ENCODE data around the gene PGM5. TPM values are rescaled to one million over a fixed set of nuclear protein-coding genes. Genes with fewer than 3 reads are reported as not detected.
"Not testable (repeated sequence)": the region's sequence is repeated elsewhere in the genome, so short reads cannot be mapped to it uniquely, and the experiment has no call there.

Gene PGM5
- total RNA-seq, 2 donors from 2014 or later: 6.5 to 6.9 TPM

DNA sequence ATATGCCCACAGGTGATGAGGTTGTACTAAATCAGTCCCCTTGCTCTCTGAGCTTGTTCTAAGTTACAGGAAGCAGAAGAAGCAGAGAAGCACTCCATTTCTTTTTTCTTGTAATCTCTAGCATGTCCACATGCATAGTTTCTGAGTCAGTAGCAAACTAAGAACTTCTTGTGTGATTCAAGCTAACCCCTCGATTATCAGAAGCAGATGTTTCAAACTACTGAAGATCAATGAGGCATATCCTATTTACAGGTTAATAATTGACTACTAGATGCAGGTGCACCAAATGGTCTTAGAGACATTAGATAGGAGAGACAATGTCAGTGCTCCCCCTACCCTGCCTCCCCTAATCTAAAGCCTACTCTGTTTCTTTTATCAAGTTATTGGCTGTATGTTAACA lies 21.3 kb downstream of the PGM5 start:
- H3K36me3 ChIP-seq (replicated peaks in 1 of 2; ENCODE audit: insufficient read depth in 1 of 2, low read depth in 2 of 2); H3K27ac ChIP-seq; ATAC-seq; H3K4me1 ChIP-seq; intact Hi-C loops (cut with DNase I); H3K4me3 ChIP-seq; H3K27me3 ChIP-seq; DNase-seq; H3K9me3 ChIP-seq: not testable (repeated sequence)
- 0 to 6% methylated on average over 1 of the region's 1 CpG for WGBS, 2 donors

DNA sequence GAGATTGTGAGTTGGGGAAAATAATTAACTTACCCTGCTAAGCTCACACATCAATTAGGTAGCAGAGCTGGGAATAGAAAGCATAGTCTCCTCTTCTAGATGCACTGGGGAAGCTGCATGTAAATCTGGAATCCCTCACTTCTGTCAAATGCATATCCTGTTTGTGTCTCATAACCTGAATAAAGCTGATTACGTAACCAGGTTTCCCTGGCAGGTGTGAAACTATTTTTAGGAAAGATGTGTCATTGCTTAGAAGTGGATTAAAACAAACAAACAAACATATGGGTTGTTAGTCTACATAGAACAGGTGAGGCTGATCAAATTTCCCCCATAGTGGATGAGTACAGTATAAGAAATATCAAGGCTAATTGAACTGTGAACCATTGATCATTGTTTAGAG lies 27.5 kb downstream of the PGM5 start:
- H3K27me3 ChIP-seq; H3K4me1 ChIP-seq; H3K27ac ChIP-seq; ATAC-seq; intact Hi-C loops (cut with DNase I); H3K9me3 ChIP-seq; H3K4me3 ChIP-seq; DNase-seq; H3K36me3 ChIP-seq (replicated peaks in 1 of 2; ENCODE audit: insufficient read depth in 1 of 2, low read depth in 2 of 2): not testable (repeated sequence)
- 37 to 38% methylated on average over 1 of the region's 1 CpG for WGBS, 2 donors

DNA sequence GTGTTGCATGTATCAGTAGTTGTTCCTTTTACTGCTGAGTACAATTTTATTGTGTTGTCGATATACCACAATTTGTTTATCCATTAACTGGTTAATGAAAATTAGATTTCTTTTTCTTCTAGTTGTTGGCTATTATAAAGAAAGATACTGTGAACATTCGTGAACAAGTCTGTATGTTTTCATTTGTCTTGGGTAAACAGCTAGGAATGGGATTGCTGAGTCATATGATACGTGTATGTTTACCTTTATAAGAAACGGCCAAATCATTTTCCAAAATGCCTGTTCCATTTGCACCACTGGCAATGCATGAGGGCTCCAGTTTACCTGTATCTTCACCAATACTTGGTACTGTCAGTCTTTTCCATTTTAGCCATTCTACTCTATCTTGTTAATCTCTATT lies 33.1 kb downstream of the PGM5 start:
- H3K4me3 ChIP-seq; H3K4me1 ChIP-seq; H3K27me3 ChIP-seq; H3K9me3 ChIP-seq; DNase-seq; H3K27ac ChIP-seq; intact Hi-C loops (cut with DNase I); H3K36me3 ChIP-seq (replicated peaks in 1 of 2; ENCODE audit: insufficient read depth in 1 of 2, low read depth in 2 of 2); ATAC-seq: not testable (repeated sequence)
- 42 to 50% methylated on average over 4 of the region's 4 CpGs for WGBS, 2 donors

DNA sequence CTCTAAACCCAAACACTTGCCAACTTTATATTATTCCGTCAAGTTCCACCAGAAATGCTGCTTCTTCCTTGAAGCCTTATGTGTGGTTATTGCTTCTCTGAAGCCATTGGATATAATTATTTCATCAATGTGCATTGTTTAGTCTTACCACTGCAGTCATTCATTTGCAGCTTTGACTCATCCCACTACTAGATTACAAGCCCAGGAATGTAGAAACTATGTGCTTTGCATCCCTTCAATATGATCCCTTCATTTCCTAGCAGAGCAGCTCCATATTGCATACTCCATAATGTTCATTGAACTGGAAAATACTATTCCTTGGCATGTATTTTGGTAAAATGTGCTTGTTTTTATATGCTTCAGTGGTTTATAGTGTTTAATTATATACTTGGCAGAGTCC lies 34.3 kb downstream of the PGM5 start:
- H3K27me3 ChIP-seq; H3K4me1 ChIP-seq; H3K27ac ChIP-seq; intact Hi-C loops (cut with DNase I); DNase-seq; H3K4me3 ChIP-seq; H3K9me3 ChIP-seq; H3K36me3 ChIP-seq (replicated peaks in 1 of 2; ENCODE audit: insufficient read depth in 1 of 2, low read depth in 2 of 2); ATAC-seq: not testable (repeated sequence)
- WGBS, 2 donors: 87 to 100% methylated on average over 1 of the region's 1 CpG

DNA sequence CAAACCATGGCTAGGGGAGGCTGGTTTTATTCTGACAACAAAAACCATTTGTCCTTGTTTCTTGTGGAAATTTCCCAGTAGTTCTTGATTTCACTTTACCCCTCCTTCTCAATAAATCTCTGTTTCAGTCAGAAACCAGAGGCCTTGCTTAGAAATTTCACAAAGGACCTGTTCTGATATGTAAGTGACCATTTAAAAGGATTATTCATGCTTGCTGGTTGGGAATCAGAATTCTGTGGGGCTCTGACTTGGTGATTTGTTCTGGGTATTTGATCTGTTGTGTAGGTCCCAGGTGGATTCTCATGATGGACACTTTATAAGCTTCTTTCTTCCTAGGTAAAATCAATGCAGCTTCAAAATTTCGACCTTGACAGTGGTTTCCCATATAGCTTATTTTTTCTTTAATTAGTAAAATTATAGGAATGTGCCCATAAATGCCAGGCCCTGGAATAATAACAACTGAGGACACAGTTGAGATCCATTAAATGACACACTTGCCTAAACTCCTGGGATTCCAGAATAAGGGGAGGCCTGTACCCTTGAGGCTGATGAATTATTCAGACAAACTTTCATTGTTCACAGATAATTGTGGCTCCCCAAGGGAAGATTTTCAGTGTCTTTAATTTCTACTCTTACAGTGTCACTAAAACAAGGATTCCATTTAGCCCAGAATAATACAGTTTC lies 40.1 kb downstream of the PGM5 start:
- WGBS, 2 donors: 37 to 43% methylated on average over 1 of the region's 1 CpG
- H3K4me1 ChIP-seq; DNase-seq; H3K9me3 ChIP-seq; H3K27me3 ChIP-seq; intact Hi-C loops (cut with DNase I); H3K36me3 ChIP-seq (replicated peaks in 1 of 2; ENCODE audit: insufficient read depth in 1 of 2, low read depth in 2 of 2); H3K27ac ChIP-seq; H3K4me3 ChIP-seq; ATAC-seq: not testable (repeated sequence)

DNA sequence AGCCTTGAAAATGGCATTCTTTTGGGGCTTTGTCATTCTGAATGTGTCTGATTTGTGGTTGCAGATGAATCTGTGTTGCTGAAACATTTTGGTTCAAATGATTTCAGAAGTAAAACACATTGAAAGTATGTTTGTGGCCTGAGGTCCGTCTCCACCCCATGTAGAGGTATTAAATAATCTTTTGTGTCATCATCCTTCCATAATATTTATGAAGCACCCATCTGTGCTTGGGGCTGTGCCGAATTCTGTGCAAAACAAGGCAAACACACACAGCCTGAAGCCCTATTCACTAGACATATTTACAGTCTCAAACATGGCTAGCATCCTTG lies 40.6 kb downstream of the PGM5 start:
- DNase-seq; ATAC-seq; H3K4me1 ChIP-seq; H3K27ac ChIP-seq; H3K4me3 ChIP-seq; intact Hi-C loops (cut with DNase I); H3K36me3 ChIP-seq (replicated peaks in 1 of 2; ENCODE audit: insufficient read depth in 1 of 2, low read depth in 2 of 2); H3K27me3 ChIP-seq; H3K9me3 ChIP-seq: not testable (repeated sequence)
- WGBS, 2 donors: 48 to 66% methylated on average over 2 of the region's 2 CpGs

DNA sequence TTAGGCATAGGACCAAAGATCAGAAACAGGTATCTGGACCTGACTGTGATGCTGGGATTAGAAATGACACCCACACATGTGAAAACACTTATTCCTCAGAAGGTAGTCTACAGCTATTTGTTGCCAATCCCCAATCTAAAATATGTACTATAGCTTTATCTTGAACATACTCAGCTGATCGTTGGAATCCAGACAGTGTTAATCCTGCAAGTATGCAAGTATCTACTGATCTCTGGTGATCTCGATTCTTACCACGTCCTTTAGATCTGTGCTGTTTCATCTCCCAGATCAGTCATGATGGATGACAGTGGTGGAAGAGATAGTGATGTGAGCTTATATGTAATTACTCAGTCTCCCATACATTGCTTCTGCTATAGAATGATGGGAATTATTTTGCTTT lies 41.4 kb downstream of the PGM5 start:
- H3K4me1 ChIP-seq; DNase-seq; ATAC-seq; H3K27me3 ChIP-seq; H3K9me3 ChIP-seq; H3K36me3 ChIP-seq (replicated peaks in 1 of 2; ENCODE audit: insufficient read depth in 1 of 2, low read depth in 2 of 2); H3K4me3 ChIP-seq; H3K27ac ChIP-seq; intact Hi-C loops (cut with DNase I): not testable (repeated sequence)
- 49 to 58% methylated on average over 3 of the region's 3 CpGs for WGBS, 2 donors

DNA sequence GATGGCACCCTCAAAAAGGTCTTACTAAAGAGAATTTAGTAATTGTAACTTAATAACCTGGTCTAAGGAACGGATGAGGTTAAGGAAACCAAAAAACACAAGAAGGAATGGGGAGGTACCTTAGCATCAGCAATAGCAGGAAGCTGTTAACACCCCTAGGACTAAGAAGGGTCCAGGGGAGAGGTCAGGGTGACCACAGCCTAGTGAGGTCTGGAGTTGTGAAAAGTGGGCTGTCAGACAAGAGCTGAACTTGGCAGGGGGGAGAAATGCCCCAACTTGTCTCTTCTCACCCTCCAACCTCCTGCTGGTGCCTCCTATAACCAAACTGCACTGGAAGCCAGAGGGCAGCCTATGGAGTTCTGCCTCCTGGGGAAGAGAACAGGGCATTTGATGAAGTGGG lies 41.9 kb downstream of the PGM5 start:
- DNase-seq; H3K27me3 ChIP-seq; ATAC-seq; H3K36me3 ChIP-seq (replicated peaks in 1 of 2; ENCODE audit: insufficient read depth in 1 of 2, low read depth in 2 of 2); H3K4me3 ChIP-seq; H3K9me3 ChIP-seq; H3K27ac ChIP-seq; H3K4me1 ChIP-seq; intact Hi-C loops (cut with DNase I): not testable (repeated sequence)
- 27 to 38% methylated on average over 1 of the region's 1 CpG for WGBS, 2 donors

DNA sequence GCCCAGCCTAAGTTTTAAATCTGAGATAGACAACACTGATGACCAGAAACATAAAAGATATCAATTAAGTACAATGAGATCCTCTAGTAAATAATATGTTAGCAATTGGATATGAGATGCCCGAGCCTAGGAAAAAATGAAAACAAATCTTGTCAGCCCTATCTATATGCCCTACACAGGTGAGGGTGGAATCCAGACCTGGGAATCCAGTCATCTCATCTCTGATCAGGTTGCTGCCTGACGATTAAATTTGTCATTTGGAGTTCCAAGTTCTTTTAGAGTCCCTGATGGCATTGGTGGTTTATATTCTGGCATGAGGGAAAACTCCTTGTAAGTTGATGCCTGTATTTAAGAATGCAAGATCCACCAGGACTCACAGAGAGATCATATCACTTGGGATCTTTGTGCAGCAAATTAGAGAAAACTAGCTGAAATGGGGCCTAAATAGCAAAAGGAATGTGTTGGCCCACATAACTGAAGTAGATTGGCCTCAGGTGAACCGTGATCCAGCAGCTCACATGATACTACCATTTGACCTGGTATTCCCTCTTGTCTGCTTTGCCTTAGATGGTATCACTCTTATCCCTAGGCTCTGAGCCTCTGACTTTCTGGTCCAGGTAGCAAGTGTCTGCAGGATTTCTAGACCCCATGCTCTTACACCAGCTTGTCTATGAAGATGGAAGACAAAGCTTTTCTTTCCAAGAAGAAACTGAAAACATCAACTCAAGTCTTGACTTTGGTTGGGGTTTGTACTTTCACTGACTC lies 48.2 kb downstream of the PGM5 start:
- H3K36me3 ChIP-seq (replicated peaks in 1 of 2; ENCODE audit: insufficient read depth in 1 of 2, low read depth in 2 of 2); H3K4me1 ChIP-seq; intact Hi-C loops (cut with DNase I); H3K9me3 ChIP-seq; H3K27ac ChIP-seq; H3K27me3 ChIP-seq; H3K4me3 ChIP-seq; ATAC-seq; DNase-seq: not testable (repeated sequence)
- WGBS, 2 donors: 77% methylated on average over 3 of the region's 3 CpGs

DNA sequence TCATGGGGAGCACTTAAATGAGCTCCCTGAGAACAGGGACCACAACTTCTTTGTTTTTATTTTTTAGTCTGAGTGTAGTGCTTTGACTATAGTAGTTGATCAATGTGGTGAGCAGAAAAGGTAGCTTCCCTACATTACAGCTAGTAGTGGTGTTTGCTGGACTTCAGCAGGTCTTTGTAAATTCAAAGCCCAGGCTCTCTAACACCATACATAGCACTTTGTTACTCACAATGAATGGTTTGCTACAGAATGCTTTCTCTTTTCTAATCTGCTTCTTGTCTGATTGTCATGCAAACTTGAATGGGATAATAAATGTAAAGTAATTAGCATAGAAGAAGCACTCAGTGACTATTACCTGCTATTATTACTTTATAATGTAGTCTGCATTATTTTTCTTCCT lies 55.5 kb downstream of the PGM5 start:
- H3K27me3 ChIP-seq; H3K4me1 ChIP-seq; H3K36me3 ChIP-seq (replicated peaks in 1 of 2; ENCODE audit: insufficient read depth in 1 of 2, low read depth in 2 of 2); DNase-seq; H3K9me3 ChIP-seq; intact Hi-C loops (cut with DNase I); ATAC-seq; H3K4me3 ChIP-seq; H3K27ac ChIP-seq: not testable (repeated sequence)

DNA sequence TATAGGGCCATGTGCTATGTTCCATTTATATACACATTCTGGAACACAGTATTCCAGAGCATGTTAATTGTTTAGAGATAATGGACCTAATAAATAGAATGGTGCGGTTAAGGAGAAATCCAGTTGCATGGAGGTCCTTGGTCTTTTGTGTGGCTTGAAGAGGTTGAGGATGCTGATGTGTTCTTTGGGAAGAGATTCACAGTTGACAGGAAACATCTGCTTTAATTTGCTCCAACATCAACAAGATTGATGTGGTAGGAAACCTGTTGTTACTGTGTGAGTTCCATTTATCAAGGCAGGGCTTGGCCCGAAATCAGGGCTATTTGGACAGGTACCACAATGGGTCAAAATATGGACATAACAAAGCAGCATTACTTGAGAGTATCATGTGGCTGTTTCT lies 56.3 kb downstream of the PGM5 start:
- DNase-seq; H3K4me3 ChIP-seq; H3K27ac ChIP-seq; H3K27me3 ChIP-seq; ATAC-seq; H3K36me3 ChIP-seq (replicated peaks in 1 of 2; ENCODE audit: insufficient read depth in 1 of 2, low read depth in 2 of 2); H3K9me3 ChIP-seq; H3K4me1 ChIP-seq; intact Hi-C loops (cut with DNase I): not testable (repeated sequence)
- 82 to 93% methylated on average over 2 of the region's 2 CpGs for WGBS, 2 donors

DNA sequence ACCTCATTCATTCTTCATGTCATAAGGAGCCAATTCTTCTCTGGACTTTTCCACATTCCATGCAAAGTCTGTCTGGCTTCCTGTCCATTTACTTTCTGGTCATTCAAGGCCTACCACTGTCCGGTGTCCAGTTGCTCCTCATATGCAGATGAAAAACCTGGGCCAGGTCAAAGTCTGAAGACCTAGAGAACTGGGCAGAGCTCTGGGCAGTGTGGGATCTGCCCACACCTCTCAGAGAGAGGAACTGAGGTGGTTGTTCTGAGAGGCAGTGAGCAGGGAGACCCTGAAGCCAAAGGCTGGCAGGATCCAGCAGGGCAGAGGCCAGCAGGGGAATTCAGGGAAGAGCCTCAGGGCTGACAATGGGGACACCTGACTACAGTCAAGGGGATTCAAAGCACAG lies 58.7 kb downstream of the PGM5 start:
- H3K27me3 ChIP-seq; intact Hi-C loops (cut with DNase I); H3K36me3 ChIP-seq (replicated peaks in 1 of 2; ENCODE audit: insufficient read depth in 1 of 2, low read depth in 2 of 2); H3K4me1 ChIP-seq; ATAC-seq; DNase-seq; H3K27ac ChIP-seq; H3K9me3 ChIP-seq; H3K4me3 ChIP-seq: not testable (repeated sequence)
- WGBS, 2 donors: 100% methylated on average over 1 of the region's 1 CpG; no CpG with 5 or more reads in 1 of the 2 donors
